GM10248 (cell line): Measurements from ENCODE around the gene ATXN2L.
A peak's percentile ranks its signal among the peaks of the same experiment; 100 is the strongest.

Experiments used
- CTCF ChIA-PET: fragments of 300-600 bp; sonication (Branson Sonifier 250); formaldehyde crosslinking; extraction: SDS; loops from one replicate; lab custom pipeline; 2021; ENCODE audit warnings: antibody characterized with exemption; lab: Yijun Ruan, JAX
- POLR2A ChIA-PET: fragments of 350-650 bp; sonication (Branson Sonifier 250); formaldehyde crosslinking; extraction: SDS; loops from one replicate; lab custom pipeline; 2020; ENCODE audit warnings: antibody characterized with exemption; lab: Yijun Ruan, JAX
- DNase-seq: peaks from one replicate; pipeline ENCODE4 v3.0.0; 2012; ENCODE audit errors: extremely low spot score
- CTCF ChIP-seq: IDR thresholded peaks from 2 replicates; pipeline ENCODE4 v1.5.1; 2012; ENCODE audit warnings: mild to moderate bottlenecking, low read depth; ENCODE audit errors: extremely low read depth, missing control alignments, control extremely low read depth

ATXN2L gene

GRCh38 chr16:28844226-28844885, 21.6 kb downstream of the ATXN2L start:
- TF ChIP-seq CTCF: no peak
- DNase-seq: no peak
- POLR2A ChIA-PET: interaction anchor here (0.6 kb wide), 1 partner anchor 827 kb away, joined by 4 read pairs; no protein-coding TSS in a partner anchor
- CTCF ChIA-PET: interaction anchor here (1.4 to 6.1 kb wide), 4 partner anchors 10 to 102 kb away, joined by 5 to 53 read pairs (median 28); partner anchors contain the start of genes ATXN2L and SH2B1

GRCh38 chr16:28845293-28845692, 22.5 kb downstream of the ATXN2L start:
- peak; percentile 42 for DNase-seq
- ChIA-PET CTCF (interaction anchor here (1.0 to 6.1 kb wide), 6 partner anchors 9 to 101 kb away, joined by 3 to 53 read pairs (median 8); partner anchors contain the start of genes ATXN2L, RABEP2 and SH2B1), POLR2A (interaction anchor here (0.6 kb wide), 1 partner anchor 826 kb away, joined by 4 read pairs; no protein-coding TSS in a partner anchor)
- no peak for TF ChIP-seq CTCF

- no peak for DNase-seq
- ChIA-PET CTCF (interaction anchor here (1.0 to 6.1 kb wide), 9 partner anchors 8 to 100 kb away, joined by 3 to 53 read pairs (median 8); partner anchors contain the start of genes ATXN2L, RABEP2 and SH2B1), POLR2A (interaction anchor here (0.5 to 1.2 kb wide), 3 partner anchors 17 to 94 kb away, joined by 3 to 6 read pairs (median 4); partner anchors contain the start of gene CD19)
- TF ChIP-seq CTCF: no peak
These were observed 22.9 kb downstream of the ATXN2L start for GRCh38 chr16:28845761-28846079.

- peak; percentile 98 for DNase-seq
- ChIA-PET POLR2A (interaction anchor here (0.5 to 1.4 kb wide), 8 partner anchors 9 to 94 kb away, joined by 3 to 13 read pairs (median 4); partner anchors contain the start of genes ATXN2L and CD19), CTCF (interaction anchor here (1.0 to 6.1 kb wide), 12 partner anchors 8 to 100 kb away, joined by 3 to 53 read pairs (median 8); partner anchors contain the start of genes ATXN2L, RABEP2 and SH2B1)
- TF ChIP-seq CTCF: peak; percentile 82
These were observed 23.5 kb downstream of the ATXN2L start, which contains the start of gene TUFM for GRCh38 chr16:28846080-28846932. Gene TUFM (minus strand): TSS chr16:28846348. CDS start chr16:28846269, 79 bp downstream.

- POLR2A ChIA-PET: interaction anchor here (0.7 to 1.4 kb wide), 6 partner anchors 8 to 85 kb away, joined by 3 to 13 read pairs (median 4); partner anchors contain the start of genes ATXN2L and CD19
- DNase-seq: no peak
- TF ChIP-seq CTCF: no peak
- CTCF ChIA-PET: interaction anchor here (1.1 to 6.1 kb wide), 11 partner anchors 8 to 99 kb away, joined by 3 to 53 read pairs (median 8); partner anchors contain the start of genes ATXN2L and SH2B1
These were observed 24.1 kb downstream of the ATXN2L start for GRCh38 chr16:28846933-28847273.

GRCh38 chr16:28858421-28858820, 35.6 kb downstream of the ATXN2L start:
- DNase-seq: no peak
- ChIA-PET POLR2A (no interaction called here), CTCF (interaction anchor here (1.5 to 5.0 kb wide), 2 partner anchors 11 to 15 kb away, joined by 3 to 31 read pairs; partner anchors contain the start of gene TUFM)
- TF ChIP-seq CTCF: no peak
